Nephron (organoid): ENCODE measurements around the gene SPIC.
"Not testable (repeated sequence)": the region's sequence is repeated elsewhere in the genome, so short reads cannot be mapped to it uniquely, and the experiment has no call there.

ENCODE experiments used
- H3K27ac Mint-ChIP-seq, 3 experiments: 2 replicates each; pipeline ENCODE4 v1.8.0; 2020; ENCODE audit warnings: mixed read lengths in 3 of 3, mild to moderate bottlenecking in 2 of 3, moderate library complexity in 1 of 3
- H3K27me3 Mint-ChIP-seq: 2 replicates; pipeline ENCODE4 v1.8.0; 2021; ENCODE audit warnings: low read depth, mild to moderate bottlenecking, moderate library complexity, mixed read lengths
- H3K36me3 Mint-ChIP-seq: 2 replicates; pipeline ENCODE4 v1.8.0; 2020; ENCODE audit warnings: low read depth, mixed read lengths
- H3K4me1 Mint-ChIP-seq: 2 replicates; pipeline ENCODE4 v1.8.0; 2020; ENCODE audit warnings: mixed read lengths
- H3K4me3 Mint-ChIP-seq, 3 experiments: 2 replicates each; pipeline ENCODE4 v1.8.0; 2020; ENCODE audit warnings: mild to moderate bottlenecking in 3 of 3, mixed read lengths in 3 of 3, moderate library complexity in 2 of 3
- H3K9me3 Mint-ChIP-seq: 2 replicates; pipeline ENCODE4 v1.8.0; 2020; ENCODE audit warnings: mixed read lengths
- TF ChIP-seq, protein P1 (sequence below), 3 experiments: fragments of 200-600 bp; sonication (generic); IDR thresholded peaks; one replicate each; pipeline ENCODE4 v1.5.0; 2021; ENCODE audit warnings: antibody characterized with exemption in 3 of 3; ENCODE audit not compliant: unreplicated experiment in 3 of 3

The SPIC gene

DNA sequence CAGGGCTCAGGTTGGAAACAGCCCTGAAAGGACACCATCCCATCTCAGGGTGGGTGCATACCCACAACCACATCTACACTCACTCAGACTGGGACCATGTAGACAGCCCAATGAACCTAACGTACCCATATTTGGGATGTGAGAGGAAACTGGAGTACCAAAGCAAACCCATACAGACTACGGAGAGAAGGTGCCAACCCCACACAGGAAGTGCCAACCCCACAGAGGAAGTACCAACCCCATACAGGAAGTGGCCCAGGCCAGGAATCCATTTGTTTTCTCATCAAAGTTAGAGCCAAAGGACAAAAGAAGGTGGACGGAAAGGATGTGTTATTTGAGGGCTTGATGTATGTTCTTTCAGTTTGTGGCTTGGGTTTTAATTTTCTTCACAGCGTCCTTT lies 19.5 kb upstream of the SPIC start:
- TF ChIP-seq, protein P1, sequence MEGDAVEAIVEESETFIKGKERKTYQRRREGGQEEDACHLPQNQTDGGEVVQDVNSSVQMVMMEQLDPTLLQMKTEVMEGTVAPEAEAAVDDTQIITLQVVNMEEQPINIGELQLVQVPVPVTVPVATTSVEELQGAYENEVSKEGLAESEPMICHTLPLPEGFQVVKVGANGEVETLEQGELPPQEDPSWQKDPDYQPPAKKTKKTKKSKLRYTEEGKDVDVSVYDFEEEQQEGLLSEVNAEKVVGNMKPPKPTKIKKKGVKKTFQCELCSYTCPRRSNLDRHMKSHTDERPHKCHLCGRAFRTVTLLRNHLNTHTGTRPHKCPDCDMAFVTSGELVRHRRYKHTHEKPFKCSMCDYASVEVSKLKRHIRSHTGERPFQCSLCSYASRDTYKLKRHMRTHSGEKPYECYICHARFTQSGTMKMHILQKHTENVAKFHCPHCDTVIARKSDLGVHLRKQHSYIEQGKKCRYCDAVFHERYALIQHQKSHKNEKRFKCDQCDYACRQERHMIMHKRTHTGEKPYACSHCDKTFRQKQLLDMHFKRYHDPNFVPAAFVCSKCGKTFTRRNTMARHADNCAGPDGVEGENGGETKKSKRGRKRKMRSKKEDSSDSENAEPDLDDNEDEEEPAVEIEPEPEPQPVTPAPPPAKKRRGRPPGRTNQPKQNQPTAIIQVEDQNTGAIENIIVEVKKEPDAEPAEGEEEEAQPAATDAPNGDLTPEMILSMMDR (IDR thresholded peaks at IDR 0.05; ENCODE audit: unreplicated experiment in 3 of 3): no peak
- Mint-ChIP-seq H3K4me3 (no peak overlapping the region), H3K27ac (no peak overlapping the region), H3K27me3 (peaks cover 7% of the 10 kb centered on the region), H3K4me1 (no peaks in the 10 kb centered on the region), H3K9me3 (peaks cover 7% of the 10 kb centered on the region), H3K36me3 (no peaks in the 10 kb centered on the region)

GRCh38 chr12:101459642-101460346 lies 15.3 kb upstream of the SPIC start:
- Mint-ChIP-seq H3K36me3 (no peaks in the 10 kb centered on the region), H3K27me3 (peaks cover 4% of the 10 kb centered on the region), H3K4me3 (no peak overlapping the region), H3K9me3 (peaks cover 7% of the 10 kb centered on the region), H3K27ac (no peak overlapping the region), H3K4me1 (no peaks in the 10 kb centered on the region)
- TF ChIP-seq, protein P1 (IDR thresholded peaks at IDR 0.05; ENCODE audit: unreplicated experiment in 3 of 3): no peak

DNA sequence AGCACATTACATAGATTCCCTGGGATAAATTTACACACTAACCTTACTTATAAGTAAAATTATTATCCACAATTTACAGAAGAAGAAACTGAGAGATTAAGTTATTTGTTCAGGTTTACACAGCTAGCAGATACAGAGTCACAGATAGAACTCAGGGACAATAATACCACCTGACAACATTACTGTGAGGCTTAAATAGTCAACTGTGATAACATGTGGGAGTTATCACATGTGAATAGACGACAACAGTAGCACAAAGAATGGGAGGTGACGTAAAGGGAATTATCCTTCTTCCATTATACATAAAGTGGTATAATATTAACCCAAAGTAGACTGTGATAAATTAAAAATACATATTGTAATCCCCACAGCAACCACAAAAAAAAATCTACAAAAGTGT lies 6.2 kb upstream of the SPIC start:
- H3K36me3 Mint-ChIP-seq: no peaks in the 10 kb centered on the region
- H3K4me3 Mint-ChIP-seq: no peak overlapping the region
- H3K4me1 Mint-ChIP-seq: no peaks in the 10 kb centered on the region
- no peaks in the 10 kb centered on the region for H3K27me3 Mint-ChIP-seq
- no peaks in the 10 kb centered on the region for H3K9me3 Mint-ChIP-seq
- TF ChIP-seq, protein P1 (IDR thresholded peaks at IDR 0.05; ENCODE audit: unreplicated experiment in 3 of 3): no peak
- no peak overlapping the region for H3K27ac Mint-ChIP-seq

DNA sequence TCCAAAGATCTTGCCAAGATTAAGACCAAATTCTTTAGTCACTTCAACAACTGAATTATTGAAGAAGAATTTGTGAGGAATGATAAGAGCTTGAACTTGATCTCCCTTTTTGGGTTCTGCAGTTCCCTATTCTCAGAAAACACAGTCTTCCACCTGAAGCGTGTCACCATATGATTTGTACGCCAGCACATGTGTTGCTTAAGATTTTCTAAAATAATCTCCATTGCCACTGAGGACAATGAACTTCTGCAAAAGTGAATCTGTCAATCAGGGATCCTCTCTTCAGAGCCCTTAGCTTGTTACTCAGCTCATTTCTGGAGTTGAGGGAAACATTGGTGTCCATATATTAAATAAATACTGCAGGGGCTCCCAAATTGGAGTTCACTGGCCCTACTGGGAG lies 4.2 kb upstream of the SPIC start:
- Mint-ChIP-seq H3K27ac (no peak overlapping the region), H3K27me3 (peaks cover 5% of the 10 kb centered on the region), H3K4me3 (no peak overlapping the region), H3K9me3 (no peaks in the 10 kb centered on the region), H3K36me3 (no peaks in the 10 kb centered on the region), H3K4me1 (no peaks in the 10 kb centered on the region)
- TF ChIP-seq, protein P1 (IDR thresholded peaks at IDR 0.05; ENCODE audit: unreplicated experiment in 3 of 3): no peak

GRCh38 chr12:101471878-101472277 lies 3.3 kb upstream of the SPIC start:
- not testable (repeated sequence) for H3K27ac Mint-ChIP-seq, H3K27me3 Mint-ChIP-seq, H3K4me3 Mint-ChIP-seq, H3K9me3 Mint-ChIP-seq, H3K4me1 Mint-ChIP-seq, H3K36me3 Mint-ChIP-seq

GRCh38 chr12:101474248-101474647 lies 888 bp upstream of the SPIC start:
- Mint-ChIP-seq H3K36me3 (no peaks in the 10 kb centered on the region), H3K4me3 (no peak overlapping the region), H3K4me1 (no peaks in the 10 kb centered on the region), H3K9me3 (no peaks in the 10 kb centered on the region), H3K27me3 (peaks cover 5% of the 10 kb centered on the region), H3K27ac (no peak overlapping the region)
- TF ChIP-seq, protein P1 (IDR thresholded peaks at IDR 0.05; ENCODE audit: unreplicated experiment in 3 of 3): no peak
